ENCODE results near the gene ARHGAP35. TPM values are rescaled to one million over a fixed set of nuclear protein-coding genes. Genes with fewer than 3 reads are reported as not detected.

ARHGAP35 gene
- total RNA-seq, 1 experiment from 2014 or later: 24.7 TPM

DNA sequence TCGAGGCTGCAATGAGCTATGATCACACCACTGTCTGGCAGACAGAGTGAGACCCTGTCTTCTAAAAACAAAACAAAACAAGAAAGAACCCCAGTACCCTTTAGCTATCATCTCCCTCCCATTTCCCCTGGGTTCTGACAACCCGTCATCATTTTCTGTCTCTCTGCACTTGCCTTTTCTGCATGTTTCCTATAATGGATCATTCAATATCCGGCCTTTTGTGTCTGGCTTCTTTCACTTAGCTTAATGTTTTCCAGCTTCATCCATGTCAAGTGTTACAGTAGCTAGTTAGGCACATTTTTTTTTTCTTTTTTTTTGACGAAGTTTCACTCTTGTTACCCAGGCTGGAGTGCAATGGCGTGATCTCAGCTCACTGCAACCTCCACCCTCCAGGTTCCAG is 26.7 kb upstream of the ARHGAP35 start:
- DNase-seq (ENCODE audit: low read depth in 1 of 2, low spot score in 2 of 2): no peak
- Histone ChIP-seq H3K27ac (no peak overlapping the region), H3K4me1 (replicated peaks) (peaks cover 8% of the 10 kb centered on the region), H3K36me3 (peaks cover 35% of the 10 kb centered on the region), H3K27me3 (replicated peaks) (no peaks in the 10 kb centered on the region), H3K9me3 (replicated peaks) (peaks cover 7% of the 10 kb centered on the region; the same call in 1 of the 2 replicates), H3K4me3 (no peak overlapping the region)

DNA sequence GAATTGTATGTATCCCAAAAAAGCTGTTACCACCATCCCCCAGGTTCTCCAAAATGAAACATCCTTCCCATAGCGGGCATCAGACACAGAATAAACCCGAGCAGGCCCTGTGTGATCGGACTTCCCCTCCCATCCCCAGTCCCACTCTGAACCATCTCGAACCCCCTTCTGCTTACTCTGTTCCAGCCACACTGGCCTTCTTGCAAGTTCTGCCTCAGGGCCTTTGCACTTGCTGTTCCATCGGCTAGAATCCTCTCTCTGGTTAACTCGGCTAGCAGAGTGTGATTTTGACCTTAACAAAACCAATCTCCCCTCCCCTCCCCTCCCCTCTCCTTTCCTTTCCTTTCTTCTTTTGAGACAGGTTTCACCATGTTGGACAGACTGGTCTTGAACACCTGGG is 25.8 kb upstream of the ARHGAP35 start:
- Histone ChIP-seq H3K27ac (no peak overlapping the region), H3K4me1 (replicated peaks) (peaks cover 3% of the 10 kb centered on the region; the same call in 1 of the 2 replicates), H3K36me3 (peaks cover 43% of the 10 kb centered on the region), H3K9me3 (replicated peaks) (peaks cover 7% of the 10 kb centered on the region; the same call in 1 of the 2 replicates), H3K27me3 (replicated peaks) (no peaks in the 10 kb centered on the region), H3K4me3 (no peak overlapping the region)
- DNase-seq (ENCODE audit: low read depth in 1 of 2, low spot score in 2 of 2): no peak

DNA sequence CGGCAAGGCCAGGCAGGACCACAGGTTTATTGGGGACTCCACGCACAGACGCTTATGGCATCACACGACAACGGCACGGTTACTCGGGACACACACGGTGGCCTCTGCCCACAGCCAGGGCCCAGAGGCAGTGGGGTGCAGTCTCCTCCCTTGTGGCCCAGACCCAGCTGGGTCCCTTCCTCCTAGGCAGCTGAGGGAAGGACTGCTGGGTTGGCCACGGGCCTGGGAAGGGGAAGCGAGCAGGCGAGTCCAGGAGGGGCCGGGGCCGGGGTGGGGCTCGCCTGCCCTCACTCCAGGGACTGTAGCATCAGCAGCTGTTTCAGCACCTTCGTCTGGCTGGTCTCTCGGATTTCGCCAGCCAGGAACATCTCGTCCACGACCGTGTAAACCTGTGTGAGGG is 22.6 kb upstream of the ARHGAP35 start:
- Histone ChIP-seq H3K4me3 (no peak overlapping the region), H3K27me3 (replicated peaks) (no peaks in the 10 kb centered on the region), H3K9me3 (replicated peaks) (no peaks in the 10 kb centered on the region), H3K36me3 (peaks cover 75% of the 10 kb centered on the region), H3K4me1 (replicated peaks) (peaks cover 13% of the 10 kb centered on the region), H3K27ac (no peak overlapping the region)
- no peak for DNase-seq (ENCODE audit: low read depth in 1 of 2, low spot score in 2 of 2)

DNA sequence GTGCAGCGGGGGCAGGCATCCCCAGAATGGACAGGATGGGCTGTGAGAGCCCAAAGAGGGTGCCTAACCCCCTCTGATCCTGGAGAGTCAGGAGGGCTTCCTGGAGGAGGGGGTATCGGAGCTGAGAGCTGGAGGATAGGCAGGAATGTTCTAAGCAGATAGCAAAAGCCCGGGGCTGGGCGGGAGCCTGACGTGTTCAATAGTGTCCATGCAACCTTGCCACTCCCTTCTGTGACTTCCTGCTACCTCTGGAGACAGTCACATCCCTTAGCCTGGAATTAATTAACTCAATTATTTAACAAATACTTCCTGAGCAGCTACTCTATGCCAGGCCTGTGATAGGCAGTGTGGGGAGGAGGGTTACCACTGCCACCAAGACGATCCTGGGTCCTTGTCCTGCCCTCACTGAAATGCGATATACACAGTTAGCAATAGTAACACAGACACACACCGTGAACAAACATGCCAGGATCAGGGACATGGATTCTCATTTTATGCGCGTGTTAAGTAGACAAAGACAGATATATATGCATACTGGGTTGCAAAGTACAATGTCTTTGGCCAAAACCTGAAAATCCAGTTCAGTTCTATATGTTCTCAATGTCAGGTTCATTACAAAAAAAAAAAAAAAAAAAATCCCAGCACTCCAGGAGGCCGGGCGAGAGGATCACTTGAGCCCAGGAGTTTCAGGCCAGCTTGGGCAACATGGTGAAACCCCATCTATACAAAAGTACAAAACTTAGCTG is 20.9 kb upstream of the ARHGAP35 start:
- Histone ChIP-seq H3K4me1 (replicated peaks) (peaks cover 13% of the 10 kb centered on the region), H3K27me3 (replicated peaks) (no peaks in the 10 kb centered on the region), H3K27ac (no peak overlapping the region), H3K4me3 (no peak overlapping the region), H3K9me3 (replicated peaks) (no peaks in the 10 kb centered on the region), H3K36me3 (peaks cover 92% of the 10 kb centered on the region)
- no peak for DNase-seq (ENCODE audit: low read depth in 1 of 2, low spot score in 2 of 2)

DNA sequence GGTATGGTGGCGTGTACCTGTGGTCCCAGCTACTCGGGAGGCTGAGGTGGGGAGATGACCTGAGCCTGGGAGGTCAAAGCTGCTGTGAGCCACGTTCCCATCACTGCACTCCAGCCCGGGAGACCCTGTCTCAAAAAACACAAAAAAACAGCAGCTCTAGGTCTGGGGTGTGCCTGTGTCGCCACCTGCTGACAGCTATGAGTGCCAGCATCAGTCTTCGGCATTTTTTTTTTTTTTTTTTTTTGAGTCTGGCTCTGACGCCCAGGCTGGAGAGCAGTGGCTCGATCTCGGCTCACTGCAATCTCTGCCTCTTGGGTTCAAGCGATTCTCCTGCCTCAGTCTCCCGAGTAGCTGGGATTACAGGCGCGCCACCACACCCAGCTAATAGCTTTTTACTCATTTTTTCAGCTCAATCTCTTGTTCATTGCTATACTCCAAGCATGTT is 20.3 kb upstream of the ARHGAP35 start:
- Histone ChIP-seq H3K27me3 (replicated peaks) (no peaks in the 10 kb centered on the region), H3K4me3 (no peak overlapping the region), H3K36me3 (peaks cover 98% of the 10 kb centered on the region), H3K9me3 (replicated peaks) (no peaks in the 10 kb centered on the region), H3K4me1 (replicated peaks) (peaks cover 13% of the 10 kb centered on the region), H3K27ac (no peak overlapping the region)
- peak in 1 of 2 experiments; percentile 64 for DNase-seq (ENCODE audit: low read depth in 1 of 2, low spot score in 2 of 2)

DNA sequence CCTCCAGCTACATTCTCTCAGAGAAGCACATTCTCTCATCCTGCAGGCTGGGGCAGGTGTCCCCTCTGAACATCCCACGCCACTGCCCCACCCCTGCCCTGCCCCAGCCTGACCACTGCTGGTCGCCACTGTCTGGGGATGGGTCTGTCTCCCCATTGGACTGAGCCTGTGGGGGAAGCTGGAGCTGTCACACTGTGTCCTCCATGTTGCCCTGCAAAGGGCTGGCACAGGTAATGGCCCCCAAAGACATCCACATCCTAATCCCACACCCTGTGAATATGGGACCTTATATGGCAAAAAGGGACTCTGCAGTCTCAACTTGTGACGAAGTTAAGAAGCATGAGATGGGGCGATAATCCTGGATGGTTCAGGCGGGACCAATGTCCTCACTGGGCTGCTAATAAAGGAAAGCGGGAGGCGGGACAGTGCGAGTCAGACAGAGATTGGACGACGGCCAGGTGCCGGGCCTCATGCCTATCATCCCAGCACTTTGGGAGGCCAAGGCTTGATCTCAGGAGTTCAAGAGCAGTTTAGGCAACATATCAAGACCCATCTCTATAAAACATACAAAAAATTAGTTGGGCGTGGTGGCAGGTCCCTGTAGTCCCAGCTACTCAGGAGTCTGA is 19.2 kb upstream of the ARHGAP35 start:
- Histone ChIP-seq H3K36me3 (peaks cover 94% of the 10 kb centered on the region), H3K9me3 (replicated peaks) (no peaks in the 10 kb centered on the region), H3K27ac (no peak overlapping the region), H3K27me3 (replicated peaks) (no peaks in the 10 kb centered on the region), H3K4me1 (replicated peaks) (peaks cover 13% of the 10 kb centered on the region), H3K4me3 (no peak overlapping the region)
- DNase-seq (ENCODE audit: low read depth in 1 of 2, low spot score in 2 of 2): peak in 1 of 2 experiments; percentile 61

DNA sequence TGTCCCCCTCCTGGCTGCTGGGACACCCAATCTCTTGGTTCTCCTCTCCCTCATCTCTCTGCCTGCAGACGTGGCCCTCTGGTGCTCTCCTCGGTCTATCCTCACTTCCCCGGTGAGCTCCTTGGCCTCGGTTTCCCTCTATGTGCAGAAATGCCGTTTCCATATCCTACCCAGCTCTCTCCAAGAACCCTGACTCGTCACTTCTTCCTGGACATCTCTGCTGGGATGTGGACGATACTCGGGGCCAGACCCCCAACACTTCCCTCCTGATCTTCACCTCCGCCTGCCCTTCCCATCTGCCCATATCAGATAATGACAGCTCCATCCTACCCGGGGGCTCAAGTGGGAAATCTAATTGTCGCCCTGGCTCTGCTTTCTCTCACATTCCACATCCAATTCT is 18.0 kb upstream of the ARHGAP35 start:
- Histone ChIP-seq H3K4me1 (replicated peaks) (peaks cover 13% of the 10 kb centered on the region), H3K9me3 (replicated peaks) (no peaks in the 10 kb centered on the region), H3K36me3 (peaks cover 94% of the 10 kb centered on the region), H3K4me3 (no peak overlapping the region), H3K27ac (no peak overlapping the region), H3K27me3 (replicated peaks) (no peaks in the 10 kb centered on the region)
- no peak for DNase-seq (ENCODE audit: low read depth in 1 of 2, low spot score in 2 of 2)

DNA sequence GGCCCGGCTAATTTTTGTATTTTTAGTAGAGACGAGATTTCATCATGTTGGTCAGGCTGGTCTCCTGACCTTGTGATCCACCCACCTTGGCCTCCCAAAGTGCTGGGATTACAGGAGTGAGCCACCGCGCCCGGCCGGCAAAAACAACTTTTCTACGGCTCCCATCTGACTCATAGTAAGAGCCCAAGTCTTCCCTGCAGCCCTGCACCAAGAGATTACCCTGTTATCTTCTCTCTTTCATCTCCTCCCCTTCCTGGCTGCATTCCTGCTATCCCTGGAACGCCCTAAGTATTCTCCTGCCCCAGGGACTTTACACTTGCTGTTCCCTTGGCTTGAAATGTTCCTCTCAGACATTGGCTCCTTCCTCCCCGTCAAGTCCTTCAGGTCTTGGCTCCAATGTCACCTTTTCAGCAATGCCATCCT is 16.7 kb upstream of the ARHGAP35 start:
- Histone ChIP-seq H3K4me3 (no peak overlapping the region), H3K27ac (no peak overlapping the region), H3K4me1 (replicated peaks) (peaks cover 20% of the 10 kb centered on the region), H3K27me3 (replicated peaks) (no peaks in the 10 kb centered on the region), H3K36me3 (peaks cover 93% of the 10 kb centered on the region), H3K9me3 (replicated peaks) (no peaks in the 10 kb centered on the region)
- no peak for DNase-seq (ENCODE audit: low read depth in 1 of 2, low spot score in 2 of 2)

DNA sequence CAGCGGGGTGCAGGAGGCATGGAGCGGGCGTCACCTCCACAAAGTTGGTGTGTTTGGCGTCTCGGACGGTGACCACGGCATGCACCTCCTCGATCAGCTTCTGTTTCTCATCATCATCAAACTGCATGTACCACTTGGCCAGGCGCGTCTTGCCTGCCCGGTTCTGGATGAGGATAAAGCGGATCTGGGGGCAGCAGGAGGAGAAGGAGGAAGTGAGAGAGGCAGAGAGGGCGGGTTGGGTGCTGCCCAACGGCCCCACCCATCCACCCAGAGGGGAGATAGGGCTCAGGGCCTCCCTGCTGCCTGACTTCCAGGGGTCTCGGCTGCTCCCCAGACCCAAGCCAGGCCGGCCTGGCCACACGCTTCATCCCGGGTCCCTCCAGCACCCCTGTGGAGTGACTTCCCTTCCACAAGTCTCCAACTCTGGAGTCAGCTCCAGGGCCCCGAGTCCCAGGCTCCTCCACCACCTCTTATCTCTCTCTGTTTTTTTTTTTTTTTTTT is 14.8 kb upstream of the ARHGAP35 start:
- H3K4me1 ChIP-seq (replicated peaks): peaks cover 26% of the 10 kb centered on the region
- no peaks in the 10 kb centered on the region for H3K9me3 ChIP-seq (replicated peaks)
- peaks cover 77% of the 10 kb centered on the region for H3K36me3 ChIP-seq
- H3K4me3 ChIP-seq: no peak overlapping the region
- no peaks in the 10 kb centered on the region for H3K27me3 ChIP-seq (replicated peaks)
- no peak overlapping the region for H3K27ac ChIP-seq
- no peak for DNase-seq (ENCODE audit: low read depth in 1 of 2, low spot score in 2 of 2)

DNA sequence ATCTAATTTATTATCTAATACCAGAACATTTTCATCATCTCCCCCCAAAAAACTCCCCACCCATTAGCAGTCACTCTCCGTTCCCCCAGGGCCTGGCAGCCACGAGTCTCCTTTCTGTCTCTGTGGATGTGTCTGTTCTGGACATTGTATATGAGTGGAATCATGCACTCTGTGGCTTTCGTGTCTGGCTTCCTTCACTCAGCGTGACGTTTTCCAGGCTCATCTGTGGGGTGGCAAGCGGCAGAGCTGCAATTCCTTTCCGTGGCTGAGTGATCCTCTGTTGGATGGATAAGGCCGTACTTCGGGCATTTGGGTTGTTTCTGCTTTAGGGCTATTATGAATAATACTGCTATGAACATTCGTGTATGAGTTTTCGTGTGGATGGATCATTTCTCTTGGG is 13.3 kb upstream of the ARHGAP35 start:
- H3K4me1 ChIP-seq (replicated peaks): peaks cover 13% of the 10 kb centered on the region
- no peak for DNase-seq (ENCODE audit: low read depth in 1 of 2, low spot score in 2 of 2)
- peaks cover 62% of the 10 kb centered on the region for H3K36me3 ChIP-seq
- no peaks in the 10 kb centered on the region for H3K9me3 ChIP-seq (replicated peaks)
- no peak overlapping the region for H3K4me3 ChIP-seq
- H3K27ac ChIP-seq: no peak overlapping the region
- no peaks in the 10 kb centered on the region for H3K27me3 ChIP-seq (replicated peaks)

DNA sequence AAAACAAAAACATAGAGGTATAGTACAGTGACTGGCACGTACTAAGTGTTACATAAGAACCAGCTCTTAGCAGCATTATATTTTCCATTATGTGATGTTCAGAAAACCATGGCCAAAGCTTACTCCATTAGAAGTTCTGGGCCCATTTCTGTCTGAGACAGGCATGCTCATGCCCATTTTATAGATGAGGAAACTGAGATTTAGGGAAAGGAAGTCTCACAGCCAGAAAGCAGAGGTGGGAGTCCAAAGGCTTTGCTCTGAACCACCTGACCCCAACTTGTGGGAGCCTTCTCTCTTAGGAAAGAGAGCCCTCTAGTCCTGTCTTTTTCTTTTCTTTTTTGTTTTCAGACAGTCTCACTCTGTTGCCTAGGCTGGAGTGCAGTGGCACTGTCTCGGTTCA is 12.4 kb upstream of the ARHGAP35 start:
- DNase-seq (ENCODE audit: low read depth in 1 of 2, low spot score in 2 of 2): no peak
- H3K4me3 ChIP-seq: no peak overlapping the region
- no peaks in the 10 kb centered on the region for H3K9me3 ChIP-seq (replicated peaks)
- peak overlapping the region; percentile 69 for H3K27ac ChIP-seq
- H3K27me3 ChIP-seq (replicated peaks): no peaks in the 10 kb centered on the region
- peaks cover 53% of the 10 kb centered on the region for H3K36me3 ChIP-seq
- peaks cover 13% of the 10 kb centered on the region for H3K4me1 ChIP-seq (replicated peaks)

DNA sequence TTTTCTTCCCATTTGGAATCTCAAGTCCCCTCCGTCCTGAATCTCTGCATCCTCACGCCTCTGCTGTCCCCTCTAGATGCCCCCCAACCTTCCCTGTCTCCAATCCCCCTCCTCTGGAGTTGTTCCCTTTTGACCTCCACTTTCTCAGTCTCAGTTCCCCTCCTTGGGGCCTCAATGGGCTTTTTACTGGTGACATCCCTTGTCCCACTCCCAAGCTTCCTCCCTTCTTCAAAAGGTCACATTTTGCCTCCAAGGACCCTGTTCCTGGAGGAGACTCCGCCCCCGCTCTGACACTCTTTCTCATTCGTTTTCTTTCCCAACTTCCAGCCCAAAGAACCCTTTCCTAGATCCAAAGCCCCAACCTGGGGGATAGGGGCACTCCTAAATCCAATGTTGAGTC is 11.2 kb upstream of the ARHGAP35 start:
- no peaks in the 10 kb centered on the region for H3K27me3 ChIP-seq (replicated peaks)
- no peak for DNase-seq (ENCODE audit: low read depth in 1 of 2, low spot score in 2 of 2)
- H3K4me3 ChIP-seq: peak overlapping the region; percentile 67
- peaks cover 13% of the 10 kb centered on the region for H3K4me1 ChIP-seq (replicated peaks)
- H3K36me3 ChIP-seq: peaks cover 41% of the 10 kb centered on the region
- no peaks in the 10 kb centered on the region for H3K9me3 ChIP-seq (replicated peaks)
- peak overlapping the region; percentile 69 for H3K27ac ChIP-seq

DNA sequence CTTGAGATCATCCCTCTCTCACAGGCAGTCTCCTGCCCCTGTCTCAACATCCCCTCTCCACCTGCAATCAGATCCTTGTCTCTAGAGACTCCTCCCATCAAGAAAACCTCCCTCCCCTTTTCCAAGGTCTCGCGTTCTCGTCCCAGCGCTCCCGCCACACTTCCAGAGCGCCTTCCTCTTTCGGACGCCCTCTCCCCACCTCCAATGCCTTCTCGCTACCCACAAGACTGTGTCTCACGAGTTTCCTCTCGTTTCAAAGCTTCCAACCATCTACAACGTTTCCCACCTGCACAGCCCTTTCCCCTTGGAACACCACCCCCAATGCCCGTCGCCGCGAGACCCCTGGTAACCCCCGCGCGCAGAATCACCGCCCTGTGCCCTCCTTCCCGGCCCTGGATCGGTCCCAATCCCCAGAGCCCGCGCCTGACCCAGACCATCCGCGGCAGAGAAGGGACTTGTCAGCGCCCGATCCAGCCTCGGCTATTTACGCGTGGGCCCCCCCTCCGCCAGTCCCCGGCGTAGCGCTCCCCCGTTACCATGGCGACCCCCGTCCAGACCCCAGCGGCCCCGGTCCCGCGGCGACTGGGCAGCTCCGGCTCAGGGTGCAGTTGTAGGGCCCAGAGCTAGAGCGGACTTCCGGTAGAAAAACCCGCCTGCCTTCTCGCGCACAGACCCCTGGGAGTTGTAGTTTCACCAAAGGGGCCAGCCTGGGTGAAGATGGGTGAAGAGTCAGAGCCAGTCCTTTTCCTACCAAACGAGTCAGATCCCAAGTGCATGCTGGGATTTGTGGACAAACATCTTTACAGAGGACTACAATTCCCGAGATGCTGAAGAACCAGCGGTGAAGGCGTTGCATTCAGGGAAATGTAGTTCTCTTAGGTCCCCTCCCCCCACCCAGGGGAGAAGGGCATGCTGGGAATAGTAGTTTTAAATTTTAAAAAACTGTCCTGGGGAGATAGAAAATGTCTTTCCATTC is 10.3 kb upstream of the ARHGAP35 start, which contains the start of gene AP2S1:
TSS of gene AP2S1 (minus strand) at position 619 of the 976 bp plus-strand sequence. CDS start at position 539, 80 bp downstream.
- peak; percentile 97 to 98 for DNase-seq (ENCODE audit: low read depth in 1 of 2, low spot score in 2 of 2)
- Histone ChIP-seq H3K27ac (peak within 1 kb of the TSS; percentile 69), H3K9me3 (replicated peaks) (no peaks in the 10 kb centered on the region), H3K4me3 (peak within 1 kb of the TSS; percentile 67), H3K36me3 (peaks cover 32% of the 10 kb centered on the region), H3K4me1 (replicated peaks) (peaks cover 13% of the 10 kb centered on the region), H3K27me3 (replicated peaks) (no peaks in the 10 kb centered on the region)
